Lung (tissue), 12 donors: ENCODE measurements around the gene HERPUD1. TPM values are rescaled to one million over a fixed set of nuclear protein-coding genes. Genes with fewer than 3 reads are reported as not detected.

Experiments
- ATAC-seq: fragments of 200-7000 bp; cut with Tn5 transposase; one replicate; pipeline ENCODE4 v1.9.1; 2020; ENCODE audit warnings: moderate number of reproducible peaks; ENCODE audit not compliant: insufficient read depth, low FRiP score
- DNase-seq, 3 donors: peaks; one replicate each; pipeline ENCODE4 v3.0.0-alpha.2; 2013 to 2017
- H3K27ac ChIP-seq, 2 donors: one replicate each; pipeline ENCODE4 v1.5.1; 2013; ENCODE audit warnings: mild to moderate bottlenecking in 2 of 2, moderate library complexity in 2 of 2, control low read depth in 1 of 2, inconsistent platforms in 1 of 2, low read depth in 1 of 2, low read length in 1 of 2
- H3K27me3 ChIP-seq, 3 donors: one replicate each; pipeline ENCODE4 v1.5.1; 2013; ENCODE audit warnings: low read length in 2 of 3; ENCODE audit not compliant: control insufficient read depth in 3 of 3, insufficient read depth in 3 of 3
- H3K36me3 ChIP-seq, 4 donors: one replicate each; pipeline ENCODE4 v1.5.1; 2013; ENCODE audit warnings: low read length in 4 of 4, mild to moderate bottlenecking in 1 of 4, moderate library complexity in 1 of 4; ENCODE audit not compliant: control insufficient read depth in 4 of 4, insufficient read depth in 4 of 4
- H3K4me1 ChIP-seq, 5 donors: one replicate each; pipeline ENCODE4 v1.5.1; 2013; ENCODE audit warnings: low read length in 5 of 5, mild to moderate bottlenecking in 2 of 5, moderate library complexity in 1 of 5; ENCODE audit not compliant: control insufficient read depth in 5 of 5, insufficient read depth in 5 of 5
- H3K4me3 ChIP-seq: one replicate; pipeline ENCODE4 v1.5.1; 2013; ENCODE audit warnings: mild to moderate bottlenecking, control low read depth, moderate library complexity
- H3K9ac ChIP-seq, 2 donors: one replicate each; pipeline ENCODE4 v1.5.1; 2013; ENCODE audit warnings: low read length in 2 of 2, control low read depth in 1 of 2; ENCODE audit not compliant: insufficient read depth in 1 of 2
- H3K9me3 ChIP-seq, 4 donors: one replicate each; pipeline ENCODE4 v1.5.1; 2013; ENCODE audit warnings: low read length in 3 of 4, mild to moderate bottlenecking in 1 of 4, moderate library complexity in 1 of 4; ENCODE audit not compliant: control insufficient read depth in 4 of 4, insufficient read depth in 3 of 4
- CTCF ChIP-seq: IDR thresholded peaks from 2 replicates; pipeline ENCODE4 v1.5.1; 2012; ENCODE audit warnings: mild to moderate bottlenecking; ENCODE audit errors: control extremely low read depth, extremely low read depth
- WGBS, 2 donors: extraction: QIAGEN DNeasy Blood & Tissue Kit; methylation state at CpG; one replicate each; pipeline ENCODE4 v1.1.7; 2013; 5-methylcytosine and 5-hydroxymethylcytosine counted together
- polyA plus RNA-seq, 2 donors: library from polyadenylated mRNA; stranded (reverse); fragments of 200-250 nt; gene quantifications; one replicate each; pipeline ENCODE4 v1.2.1, GENCODE V29; 2013
- total RNA-seq, 2 donors: library from RNA; depleted of rRNA in 1 of 2; stranded (reverse); fragments of >200 nt in 1 of 2; gene quantifications; one replicate each; pipeline ENCODE4 v1.2.1, GENCODE V29; 2014 to 2021
- donor health status: control.
- donor health status: control.
- donor health status: Bipolar disorder and iron deficiency.
- donor health status: healthy.
- donor health status: DM: yes; HTN: yes; CAD: no.

HERPUD1 gene
- total and polyA plus RNA-seq, 4 donors = 70.5 to 219 (median 144) TPM

DNA sequence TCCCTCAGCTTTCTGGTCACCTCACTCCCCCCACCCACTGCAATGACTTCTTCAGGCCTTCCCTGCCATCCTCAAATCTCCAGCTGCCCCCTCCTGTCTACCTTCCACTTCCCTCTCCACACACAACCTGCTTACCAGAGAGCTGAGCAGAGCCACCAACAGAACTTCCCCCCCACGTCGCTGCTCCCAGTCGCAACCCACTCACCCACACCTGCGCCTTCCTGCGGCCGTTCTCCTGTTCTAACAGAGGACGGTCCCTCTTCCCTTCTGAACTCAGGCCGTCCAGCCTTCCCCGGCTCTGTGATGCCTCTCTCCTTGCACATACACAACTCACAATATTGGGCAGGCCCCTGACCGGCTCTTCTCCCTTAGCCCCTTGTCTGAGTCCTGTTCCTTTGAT lies 43.8 kb downstream of the HERPUD1 start:
- Histone ChIP-seq H3K9ac (no peak overlapping the region), H3K4me3 (no peak overlapping the region), H3K27ac (no peak overlapping the region), H3K9me3 (no peaks in the 10 kb centered on the region), H3K36me3 (no peaks in the 10 kb centered on the region), H3K27me3 (no peaks in the 10 kb centered on the region), H3K4me1 (no peaks in the 10 kb centered on the region)
- WGBS, 2 donors = 74 to 85% methylated on average over 10 of the region's 10 CpGs
- DNase-seq (no peak), ATAC-seq (no peak)
- no peak for TF ChIP-seq CTCF

GRCh38 chr16:56977216-56977615 lies 45.3 kb downstream of the HERPUD1 start:
- H3K4me3 ChIP-seq = no peak overlapping the region
- WGBS, 2 donors = 78 to 83% methylated on average over 6 of the region's 6 CpGs
- TF ChIP-seq CTCF = no peak
- no peak overlapping the region for H3K9ac ChIP-seq
- no peaks in the 10 kb centered on the region for H3K9me3 ChIP-seq
- ATAC-seq (no peak), DNase-seq (no peak)
- no peak overlapping the region for H3K27ac ChIP-seq
- H3K36me3 ChIP-seq = peaks cover 0 to 4% (median 0%) of the 10 kb centered on the region in 4 donors
- H3K27me3 ChIP-seq = no peaks in the 10 kb centered on the region
- no peaks in the 10 kb centered on the region for H3K4me1 ChIP-seq

DNA sequence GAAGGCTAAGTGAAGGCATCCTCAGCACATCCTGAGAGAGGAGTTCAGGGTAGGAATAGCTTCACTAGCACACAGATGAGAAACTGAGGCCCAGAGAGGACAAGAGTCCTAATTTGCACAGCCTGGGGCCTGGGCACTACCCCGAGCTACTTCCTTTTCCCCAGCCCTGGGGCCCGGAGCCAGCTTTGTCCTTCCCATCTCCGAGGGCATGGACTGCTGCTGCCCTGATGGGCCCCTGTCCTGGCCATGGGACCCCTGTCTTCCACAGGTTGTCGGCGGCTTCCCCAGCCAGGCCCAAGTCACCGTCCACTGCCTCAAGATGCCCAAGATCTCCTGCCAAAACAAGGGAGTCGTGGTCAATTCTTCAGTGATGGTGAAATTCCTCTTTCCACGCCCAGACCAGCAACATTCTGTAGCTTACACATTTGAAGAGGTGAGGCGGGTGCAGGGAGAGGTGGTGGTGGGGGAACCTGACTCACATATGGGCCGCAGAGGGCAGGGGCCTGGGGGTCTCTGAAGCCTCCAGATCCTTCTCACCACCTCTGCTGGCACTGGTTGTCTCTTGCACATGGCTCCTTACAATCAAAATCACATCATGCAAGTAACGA lies 46.0 kb downstream of the HERPUD1 start:
- H3K9me3 ChIP-seq = no peaks in the 10 kb centered on the region
- H3K9ac ChIP-seq = no peak overlapping the region
- no peak overlapping the region for H3K4me3 ChIP-seq
- 64 to 81% methylated on average over 11 of the region's 11 CpGs for WGBS, 2 donors
- DNase-seq (no peak), ATAC-seq (no peak)
- H3K27me3 ChIP-seq = no peaks in the 10 kb centered on the region
- H3K27ac ChIP-seq = no peak overlapping the region
- TF ChIP-seq CTCF = no peak
- H3K36me3 ChIP-seq = peaks cover 0 to 4% (median 0%) of the 10 kb centered on the region in 4 donors
- no peaks in the 10 kb centered on the region for H3K4me1 ChIP-seq

GRCh38 chr16:56980201-56980535 lies 48.2 kb downstream of the HERPUD1 start:
- Histone ChIP-seq H3K36me3 (peaks cover 0 to 4% (median 0%) of the 10 kb centered on the region in 4 donors), H3K27me3 (no peaks in the 10 kb centered on the region), H3K9me3 (no peaks in the 10 kb centered on the region), H3K27ac (no peak overlapping the region), H3K9ac (no peak overlapping the region), H3K4me3 (no peak overlapping the region), H3K4me1 (peaks cover 0 to 4% (median 0%) of the 10 kb centered on the region in 5 donors)
- 80 to 81% methylated on average over 4 of the region's 4 CpGs for WGBS, 2 donors
- no peak for TF ChIP-seq CTCF
- no peak for DNase-seq
- ATAC-seq = no peak
